Measurements from ENCODE around the gene ERMARD.

Gene ERMARD

DNA sequence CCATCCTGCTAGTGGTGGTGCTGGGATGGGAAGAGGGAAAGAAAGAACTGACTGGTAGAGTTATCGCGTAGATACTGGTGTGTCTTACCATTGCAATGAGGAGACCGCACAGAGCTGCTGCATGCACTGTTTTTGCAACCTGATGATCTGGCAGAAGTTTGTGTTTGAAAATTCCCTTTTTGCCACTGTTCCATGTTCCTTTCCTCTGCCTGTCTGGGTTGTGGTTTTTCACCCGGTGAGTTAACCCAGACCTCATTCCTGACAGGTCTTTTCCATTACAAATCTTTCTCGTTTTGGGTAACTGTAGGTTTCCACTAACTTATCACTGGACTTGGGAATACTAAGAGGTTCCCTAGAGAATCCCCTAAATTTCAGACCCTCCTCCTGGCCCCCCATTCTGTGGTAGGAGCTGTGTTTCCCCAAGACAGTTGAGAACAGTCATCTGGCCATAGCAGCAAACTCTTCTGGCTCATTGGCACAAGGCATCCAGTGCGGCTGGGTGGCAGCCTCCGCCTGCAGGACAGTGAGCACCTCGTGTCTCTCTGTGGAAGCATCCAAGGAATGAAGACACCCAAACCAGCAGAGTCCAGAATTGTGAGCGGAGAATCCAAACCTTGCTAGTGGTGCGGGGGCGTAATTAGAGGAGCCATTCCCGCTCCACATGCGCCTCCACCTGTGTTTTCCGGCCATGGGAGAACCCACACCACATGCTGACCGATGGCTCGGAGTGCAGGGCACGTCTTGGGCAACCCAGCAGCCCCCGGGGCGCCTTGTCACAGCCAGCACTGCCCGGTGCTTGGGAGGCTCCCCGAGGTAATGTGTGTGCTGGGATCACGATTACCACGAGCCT lies 32.8 kb downstream of the ERMARD start:
- no peak for DNase-seq

DNA sequence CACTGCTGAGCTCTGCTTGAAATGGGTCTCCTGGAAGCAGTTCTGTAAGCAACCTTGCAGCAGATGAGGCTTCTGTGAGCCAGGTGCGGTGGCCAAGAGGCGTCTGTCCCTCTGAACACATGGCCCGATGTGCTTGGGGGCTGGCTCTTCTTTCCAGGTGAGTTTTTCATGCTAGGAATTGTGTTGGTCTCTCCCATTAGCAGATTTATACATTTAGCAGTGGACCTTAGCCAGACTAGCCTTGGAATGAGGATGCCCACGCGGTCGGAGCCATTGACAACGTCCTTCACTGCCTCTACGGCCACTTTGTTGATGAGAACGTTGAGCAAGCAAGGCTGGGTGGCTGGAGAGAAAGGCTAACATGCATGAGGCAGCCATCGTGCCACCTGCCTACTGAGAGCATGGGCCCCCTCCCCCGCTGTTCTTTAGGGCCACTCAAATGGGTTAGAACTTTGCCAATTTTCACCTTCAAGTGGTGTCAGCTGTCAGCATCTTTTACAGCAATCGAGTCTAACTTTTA lies 33.5 kb downstream of the ERMARD start:
- no peak for DNase-seq

DNA sequence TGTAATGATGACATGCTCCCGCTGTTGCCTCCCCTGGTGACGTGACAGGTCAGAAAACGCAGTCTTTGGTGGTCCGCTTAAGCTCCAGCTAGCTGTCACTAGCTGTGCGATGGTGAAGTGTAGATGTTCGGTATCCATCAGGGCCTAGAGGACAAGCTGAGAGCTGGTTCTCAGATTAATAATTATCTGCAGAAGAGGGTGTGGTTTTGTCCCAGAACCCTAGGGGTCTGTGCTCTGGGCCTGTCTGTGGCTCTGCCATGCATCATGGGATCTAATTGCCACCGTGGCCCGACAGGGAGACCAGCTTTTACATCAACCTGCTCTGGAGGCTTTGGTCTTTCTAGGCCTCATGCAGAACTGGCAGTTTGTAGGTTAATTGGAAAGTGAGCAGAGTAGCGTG lies 34.1 kb downstream of the ERMARD start:
- no peak for DNase-seq

DNA sequence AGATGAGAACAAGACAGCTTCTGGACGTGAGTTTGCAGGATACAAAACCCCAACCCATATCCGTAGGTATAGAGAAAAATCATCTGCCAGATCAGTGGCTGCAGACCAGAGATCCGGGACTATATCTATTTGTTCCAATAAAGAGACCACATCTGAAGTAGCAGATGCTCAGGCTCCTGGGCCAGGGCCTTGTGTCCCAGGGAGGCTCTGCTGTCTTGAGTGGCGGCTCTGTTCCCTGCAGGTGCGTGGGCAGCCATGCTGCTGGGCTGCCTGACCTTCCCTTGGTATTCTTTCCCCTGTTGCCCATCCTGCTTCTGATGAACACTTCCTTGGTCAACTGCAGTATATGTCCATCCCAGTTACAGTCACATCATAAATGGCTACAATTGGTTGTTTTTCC lies 34.9 kb downstream of the ERMARD start:
- DNase-seq: no peak

DNA sequence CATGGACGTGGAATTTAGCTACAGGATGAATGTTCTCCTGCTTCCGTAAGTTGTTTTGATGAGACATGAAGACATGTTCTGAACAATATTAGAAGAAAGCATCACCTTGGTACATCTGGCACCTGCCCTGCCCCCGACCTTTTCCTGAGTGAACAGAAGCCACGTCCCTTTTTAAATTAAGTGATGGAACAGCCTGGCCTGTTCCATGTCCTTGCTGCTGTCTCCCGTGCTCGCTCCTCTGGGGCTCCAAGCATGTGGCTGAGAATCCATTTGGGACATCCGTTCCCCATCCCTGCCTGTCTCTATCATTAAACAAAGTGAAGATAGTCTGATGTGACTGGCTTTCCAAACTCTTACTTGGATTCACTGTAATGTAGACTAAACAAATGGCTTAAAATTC lies 36.4 kb downstream of the ERMARD start:
- no peak for DNase-seq

DNA sequence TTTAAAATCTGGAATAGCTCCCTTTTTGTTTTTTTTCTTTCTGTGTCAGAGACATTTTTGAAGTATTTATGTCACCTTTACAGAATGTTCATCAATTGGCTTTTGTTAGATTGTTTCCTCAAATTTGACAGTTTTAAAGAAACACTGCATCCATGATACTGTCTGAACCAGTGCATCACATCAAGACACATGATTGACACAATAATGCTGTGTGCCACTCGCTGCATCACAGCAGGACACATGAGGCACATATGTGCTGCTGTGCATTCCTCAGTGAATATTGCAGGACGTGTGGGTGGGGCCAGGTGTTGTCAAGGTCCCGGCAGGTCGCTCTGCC lies 37.4 kb downstream of the ERMARD start:
- DNase-seq: no peak

DNA sequence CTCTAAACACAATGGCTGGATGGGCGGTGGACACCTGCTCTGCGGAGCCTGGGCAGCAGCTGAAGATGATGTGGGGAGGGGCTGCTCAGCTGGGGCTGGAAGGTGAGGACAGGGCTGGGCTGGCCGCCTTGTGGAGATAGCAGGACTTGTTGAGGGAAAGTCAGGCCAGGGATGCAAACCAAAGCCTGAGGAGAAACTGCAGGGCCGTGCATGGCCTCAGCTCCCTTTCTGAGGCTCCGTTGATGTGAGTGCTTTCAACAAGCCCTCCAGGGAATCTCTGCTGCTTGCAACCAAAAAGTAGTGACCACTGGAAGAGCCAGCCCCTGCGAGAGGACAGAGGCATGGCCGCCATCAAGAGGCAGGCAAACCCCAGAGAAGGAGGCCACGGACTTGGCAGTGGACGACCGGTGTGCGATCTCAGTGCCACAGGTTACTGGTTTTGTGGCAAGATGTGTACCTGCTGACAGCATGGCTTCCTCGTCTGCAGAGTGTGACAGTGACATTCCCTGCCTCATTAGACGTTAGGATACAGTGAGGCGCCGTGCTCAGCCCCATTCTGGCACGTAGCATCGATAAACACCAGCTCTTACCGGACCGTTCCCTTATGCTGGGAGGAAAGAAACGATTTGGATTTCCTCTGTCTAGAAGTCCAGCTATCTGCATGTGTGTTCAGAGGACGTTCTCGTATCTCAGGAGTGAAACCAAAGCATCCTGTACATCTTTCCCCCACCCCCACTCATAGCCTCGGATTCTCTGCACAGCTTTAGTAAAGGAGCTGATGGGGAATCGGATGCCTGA lies 37.9 kb downstream of the ERMARD start:
- no peak for DNase-seq

DNA sequence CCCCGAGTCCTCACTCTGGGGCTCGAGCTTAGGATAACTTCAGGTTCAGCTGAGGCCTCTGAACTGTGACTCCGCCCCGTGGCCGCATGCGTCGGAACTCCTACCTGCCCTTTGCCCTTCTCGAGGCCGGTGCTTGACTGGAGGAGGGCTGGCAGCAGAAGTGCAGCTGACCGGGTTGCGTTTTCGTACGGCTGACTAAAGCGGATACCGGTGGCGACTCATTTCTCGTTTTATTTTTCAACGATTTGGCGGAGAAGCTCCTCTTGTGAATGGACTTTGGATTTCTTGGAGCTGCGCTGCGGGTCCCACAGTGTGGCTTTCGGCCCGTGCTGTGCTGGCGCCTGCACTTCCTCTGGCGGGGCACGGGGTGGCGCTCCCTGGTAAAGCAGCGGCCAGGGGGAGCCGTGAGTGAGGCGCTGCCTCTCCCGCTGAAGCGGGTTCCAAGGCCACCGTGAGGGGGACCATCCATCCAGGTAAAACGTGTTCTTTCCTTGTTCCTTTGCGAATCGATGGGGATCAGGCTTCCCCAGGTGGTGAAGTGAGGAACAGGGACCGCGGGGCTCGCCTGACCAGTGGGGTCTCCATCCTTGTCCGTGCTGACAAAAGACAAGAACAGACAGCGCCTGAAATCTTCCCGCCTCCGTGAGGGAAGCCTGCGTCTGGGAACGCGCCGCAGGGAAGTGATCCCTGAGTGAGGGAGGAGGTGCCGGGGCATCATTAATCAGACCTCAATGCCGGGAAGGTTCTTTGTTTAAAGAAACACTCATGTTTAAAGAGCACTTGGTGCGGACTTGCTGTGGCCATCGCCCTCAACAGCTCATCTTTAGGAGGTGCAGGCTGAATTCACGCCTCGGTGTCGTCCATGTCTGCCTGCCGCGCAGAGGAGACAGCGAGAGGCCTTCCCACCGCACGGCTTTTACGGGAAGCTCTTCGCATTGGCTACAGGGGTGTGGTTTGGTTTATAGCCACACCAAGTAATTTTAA lies 38.8 kb downstream of the ERMARD start:
- peak; percentile 33 for DNase-seq

DNA sequence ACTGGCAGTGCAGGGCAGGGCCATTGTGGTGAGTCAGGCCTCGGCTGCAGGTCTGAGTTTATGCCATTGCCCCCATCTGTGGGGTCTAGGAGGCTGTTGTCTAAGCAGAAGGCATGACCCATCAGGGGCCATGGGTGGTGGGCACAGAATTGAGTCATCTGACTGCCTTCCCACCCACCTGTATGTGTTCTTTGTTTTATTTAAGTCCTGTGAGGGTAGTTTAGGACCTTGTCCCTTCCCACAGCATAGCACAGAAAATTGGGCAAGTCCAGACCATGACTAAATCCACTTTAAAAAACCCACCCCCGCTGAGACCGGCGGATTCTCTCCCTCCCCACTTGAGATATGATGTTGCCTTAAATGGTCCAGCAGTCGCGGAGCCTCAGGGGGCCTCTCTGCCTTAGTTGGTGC lies 40.3 kb downstream of the ERMARD start:
- DNase-seq: no peak

DNA sequence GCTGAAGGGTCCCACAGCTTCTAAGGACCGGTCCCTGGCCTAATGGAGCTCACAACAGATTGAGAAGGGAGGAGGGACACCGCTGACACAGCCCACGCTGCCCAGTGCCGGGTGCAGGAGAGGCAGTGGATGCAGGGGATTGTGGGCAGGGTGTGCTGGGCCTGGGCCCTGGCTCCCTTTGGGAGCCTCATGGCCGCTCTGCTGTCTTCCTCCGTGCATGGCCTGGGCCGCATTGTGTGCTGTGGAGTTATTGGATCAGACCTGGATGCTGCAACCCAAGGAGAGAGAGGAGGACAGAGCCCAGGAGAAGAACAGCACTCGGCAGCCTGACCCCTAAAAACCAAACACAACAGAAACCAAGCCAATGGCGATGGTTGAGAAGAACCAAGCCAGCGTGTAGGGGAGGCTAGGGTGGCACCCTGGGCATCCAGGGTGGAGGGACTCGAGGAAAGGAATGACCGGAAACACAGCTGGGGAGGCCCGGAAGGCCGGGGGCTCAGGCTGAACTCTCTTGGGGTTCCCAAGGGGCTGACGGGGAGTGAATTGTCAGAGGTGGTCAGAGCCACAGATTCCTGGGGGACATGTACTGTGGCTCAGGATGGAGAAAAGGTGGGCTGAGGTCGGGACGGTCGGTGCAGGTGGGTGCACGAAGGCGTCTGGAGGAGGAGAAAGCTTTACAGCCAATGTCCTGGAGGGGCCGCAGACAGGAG lies 41.0 kb downstream of the ERMARD start:
- DNase-seq: no peak

DNA sequence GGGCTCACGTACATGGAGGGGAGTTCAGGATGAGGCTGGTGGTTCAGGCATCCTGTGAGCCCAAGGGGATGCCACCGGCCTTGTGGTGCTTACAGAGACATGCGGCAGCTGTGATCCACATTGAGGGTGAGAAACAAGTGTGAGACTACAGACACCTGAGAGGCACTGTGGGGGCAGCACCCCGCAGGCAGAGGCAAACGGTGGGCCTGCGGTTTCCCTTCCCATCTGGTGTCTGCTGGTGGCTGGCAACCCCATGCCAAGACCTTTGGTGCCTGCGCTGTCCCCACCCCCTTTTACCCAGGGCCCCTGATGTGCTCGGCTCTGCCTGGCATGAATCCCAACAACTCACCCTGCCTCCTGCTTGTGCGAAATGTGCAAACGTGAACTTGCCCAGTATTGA lies 42.0 kb downstream of the ERMARD start:
- no peak for DNase-seq

DNA sequence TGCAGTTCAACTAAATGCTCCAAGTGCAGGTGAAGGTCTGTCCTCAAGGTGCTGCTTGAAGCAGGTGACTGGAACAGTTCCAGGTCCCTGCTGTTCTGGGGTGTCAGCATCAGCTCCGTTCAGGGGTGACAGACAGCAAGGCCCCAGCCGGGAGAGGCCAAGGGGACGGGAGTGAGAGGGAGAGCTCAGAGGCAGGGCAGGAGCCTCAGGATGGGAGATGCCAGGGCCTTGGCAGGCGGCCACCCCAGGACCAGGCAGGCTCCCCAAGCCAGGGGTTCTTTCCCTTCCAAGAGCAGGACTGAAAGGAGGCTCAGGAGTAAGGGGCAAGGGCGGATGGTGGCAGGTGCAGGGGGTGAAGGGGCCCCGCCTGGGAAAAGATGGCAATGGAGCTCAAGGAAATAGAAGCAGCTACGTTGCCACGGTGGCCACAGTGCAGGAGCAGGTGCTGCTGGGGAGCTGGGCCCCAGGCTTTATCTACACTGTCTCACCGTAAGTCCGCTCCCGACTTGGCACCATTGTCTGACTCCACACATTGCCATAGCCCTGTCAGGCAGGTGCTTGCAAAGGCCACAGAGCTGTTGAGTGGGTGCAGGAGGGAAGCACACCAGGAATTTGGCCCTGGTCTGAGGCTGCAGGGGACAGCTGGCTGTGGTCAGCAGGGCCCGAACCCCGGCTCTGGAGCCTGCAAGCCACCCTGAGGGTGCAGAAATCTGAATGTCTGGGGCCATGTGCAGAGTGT lies 43.1 kb downstream of the ERMARD start:
- no peak for DNase-seq

DNA sequence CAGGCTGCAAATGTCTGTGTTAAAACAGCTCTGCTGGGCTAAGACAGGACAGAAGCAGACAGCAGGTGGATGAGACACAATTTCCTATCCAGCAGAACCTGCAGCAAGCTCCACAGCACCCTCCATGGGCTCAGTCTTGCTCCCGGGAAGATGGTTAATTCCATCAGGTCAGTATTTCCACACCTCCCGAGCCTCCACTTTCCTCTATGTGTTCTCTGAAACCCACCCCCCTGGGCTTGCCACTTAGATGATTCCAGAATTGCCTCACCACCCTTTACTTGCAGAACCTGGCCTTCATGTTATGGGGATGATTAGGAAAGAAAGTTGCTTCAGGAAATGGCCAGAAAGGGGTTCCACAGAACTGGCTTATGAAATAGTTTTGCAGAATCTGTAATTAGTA lies 43.8 kb downstream of the ERMARD start:
- DNase-seq: no peak

DNA sequence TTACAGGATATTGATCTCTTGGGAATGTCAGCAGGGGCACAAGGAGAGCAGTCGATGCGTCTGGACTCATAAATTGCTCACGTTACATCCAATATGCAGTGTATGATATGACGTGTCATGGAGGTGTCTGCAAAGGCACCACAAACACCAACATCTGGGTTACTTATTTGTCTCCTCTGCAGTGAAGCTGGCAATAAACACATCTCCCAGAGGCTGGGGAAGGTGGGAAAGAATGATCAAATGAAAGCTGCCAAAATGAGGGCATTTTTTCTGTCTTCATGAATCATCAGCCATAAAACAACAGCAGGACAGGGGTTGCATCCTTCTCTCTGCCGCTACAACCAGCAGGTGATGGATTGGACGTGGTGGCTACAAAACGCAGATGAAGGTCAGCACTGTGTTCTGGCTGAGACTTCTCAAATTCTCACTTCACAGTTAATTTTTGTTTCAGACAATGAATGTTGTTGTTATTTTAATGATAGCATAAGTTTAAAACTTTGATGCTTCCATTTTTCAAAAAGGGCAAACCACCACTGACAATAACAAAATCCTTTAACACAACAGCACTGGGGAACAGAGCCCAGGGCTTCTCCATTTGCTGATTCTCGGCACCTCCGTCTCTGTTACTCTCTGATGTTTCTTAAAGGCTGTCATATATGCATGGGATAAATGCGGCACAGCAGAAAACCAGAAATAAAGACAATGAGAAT lies 47.5 kb downstream of the ERMARD start:
- no peak for DNase-seq

DNA sequence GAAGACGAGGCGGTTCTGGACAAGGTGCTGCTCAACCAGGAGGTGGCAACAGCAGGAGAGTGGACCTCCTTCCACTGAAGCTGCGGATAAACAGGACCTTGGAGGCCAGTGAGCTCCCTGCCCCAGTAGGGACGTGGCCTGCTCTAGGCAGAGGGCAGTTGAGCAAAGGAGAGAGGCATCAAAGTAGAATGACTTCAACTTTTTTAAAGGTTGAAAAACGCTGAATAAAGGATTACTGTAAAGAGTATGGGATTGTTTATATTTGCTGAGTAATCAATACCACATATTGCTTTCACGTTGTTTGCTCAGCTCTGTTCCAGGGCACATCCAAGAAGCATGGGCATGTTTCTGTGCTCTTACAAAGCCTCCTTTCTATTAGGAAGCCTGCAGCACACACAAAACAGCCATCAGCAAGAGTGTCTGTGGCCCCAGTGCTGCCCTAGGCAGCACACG lies 48.1 kb downstream of the ERMARD start:
- DNase-seq: no peak

DNA sequence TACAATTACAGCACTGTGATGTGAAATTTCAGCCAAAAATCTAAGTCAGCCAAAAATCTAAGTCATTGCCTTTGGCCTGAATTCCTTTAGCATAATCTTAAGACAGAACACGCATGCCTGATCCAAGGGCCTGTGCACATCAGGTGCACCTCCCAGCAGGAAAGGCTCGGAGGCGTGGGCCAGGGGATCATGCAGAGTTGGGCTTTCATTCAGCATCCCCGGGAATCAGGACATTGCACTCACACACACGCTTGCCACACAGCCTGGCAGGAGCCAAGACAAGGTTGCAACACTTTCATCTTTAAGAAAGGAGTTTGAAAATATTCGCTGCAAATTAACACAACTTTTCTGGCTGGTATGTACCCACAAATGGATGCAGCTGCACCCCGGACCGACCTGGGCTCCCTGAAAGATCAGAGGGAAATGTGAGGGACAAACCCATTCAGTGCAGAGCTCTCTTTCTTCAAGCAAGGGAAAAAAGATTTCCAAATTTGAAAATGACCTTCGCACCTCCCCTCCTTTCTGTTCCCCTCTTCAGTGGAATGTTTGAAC lies 48.8 kb downstream of the ERMARD start:
- no peak for DNase-seq

DNA sequence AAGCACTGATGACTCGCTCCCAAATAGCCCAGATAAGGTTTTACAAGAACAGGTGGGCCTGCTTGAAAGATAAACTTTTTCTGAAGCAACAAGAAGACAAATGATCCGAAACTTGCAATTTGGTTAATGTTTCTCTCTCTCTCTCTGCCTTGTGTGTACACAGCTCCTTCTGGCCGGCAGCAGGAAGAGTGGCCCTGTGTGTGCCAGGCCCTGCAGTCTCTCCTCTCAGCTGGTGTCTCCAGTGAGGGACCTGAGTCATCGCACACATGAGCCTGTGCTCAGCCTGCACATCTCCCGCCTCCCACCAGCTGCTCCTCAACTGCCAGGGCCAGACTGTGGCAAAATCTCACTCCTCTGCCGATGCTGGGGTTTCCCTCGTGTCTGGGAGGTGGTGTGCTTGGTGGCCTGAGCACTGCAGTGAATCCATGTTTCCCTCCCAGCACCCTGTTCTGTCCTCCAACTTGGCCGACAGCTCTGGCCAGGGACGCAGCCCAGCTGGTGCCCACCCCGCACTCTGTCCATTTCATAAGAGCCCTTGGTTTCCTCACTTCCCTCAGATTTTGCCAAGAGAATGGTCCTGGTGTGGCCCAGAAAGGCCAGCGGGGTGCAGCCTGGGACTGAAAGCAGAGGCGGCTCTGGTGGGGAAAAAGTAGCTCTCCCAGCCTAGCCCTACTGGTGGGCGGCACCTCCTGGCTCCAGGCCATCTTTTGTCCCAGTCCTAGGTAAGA lies 49.4 kb downstream of the ERMARD start:
- no peak for DNase-seq

DNA sequence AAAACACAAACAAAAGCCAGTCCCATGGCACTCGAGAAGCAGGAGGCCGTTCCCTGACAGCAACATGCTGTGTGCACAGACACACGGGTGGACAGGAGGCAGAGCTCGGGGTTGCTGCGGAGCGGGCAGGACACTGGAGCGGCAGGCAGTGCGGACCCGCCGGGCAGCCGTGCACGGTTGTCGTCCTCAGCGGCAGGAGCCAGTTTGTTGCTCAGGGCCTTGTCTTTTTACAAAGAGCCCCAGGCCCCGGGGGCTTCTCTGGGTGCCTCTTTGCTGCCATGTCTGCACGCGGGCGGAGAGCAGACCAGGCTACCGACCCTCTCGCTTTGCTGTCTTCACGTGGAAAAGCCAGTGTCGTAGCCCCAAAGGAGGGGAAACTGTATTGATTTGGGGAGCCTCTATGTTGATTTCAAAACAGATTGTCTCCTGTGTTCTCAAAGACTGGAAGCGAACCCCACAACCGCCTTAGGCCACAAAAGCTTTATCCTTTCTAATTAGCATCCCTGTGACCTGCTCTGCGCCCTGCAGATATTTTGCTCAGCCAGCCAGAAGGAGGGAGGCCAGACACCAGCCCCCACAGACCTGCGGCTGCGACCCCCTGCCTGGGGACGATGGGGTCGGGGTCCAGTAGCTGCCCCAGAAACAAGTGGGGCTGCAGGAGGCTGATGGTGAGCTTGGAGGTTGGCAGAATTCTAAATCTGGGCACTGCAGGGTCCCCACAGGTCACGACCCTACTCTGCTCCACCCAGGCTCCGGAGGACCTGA lies 50.2 kb downstream of the ERMARD start:
- DNase-seq: no peak

DNA sequence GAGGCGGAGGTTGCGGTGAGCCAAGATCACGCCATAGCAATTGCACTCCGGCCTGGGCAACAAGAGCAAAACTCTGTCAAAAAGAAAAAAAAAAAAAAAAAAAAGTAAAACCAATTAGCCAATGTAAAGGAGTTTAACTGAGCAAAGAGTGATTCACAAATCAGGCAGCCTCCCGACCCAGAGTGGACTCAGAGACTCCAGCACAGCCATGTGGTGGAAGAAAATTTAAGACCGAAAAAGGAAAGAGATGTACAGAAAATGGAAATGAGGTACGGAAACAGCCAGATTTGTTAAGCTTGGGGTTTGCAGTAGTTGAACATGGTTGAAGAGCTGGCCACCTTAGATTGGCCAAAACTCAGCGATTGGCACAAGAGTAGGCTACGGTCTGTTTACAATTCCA lies 51.4 kb downstream of the ERMARD start:
- DNase-seq: no peak
